ENCODE measurements around the gene NYNRIN. TPM values are rescaled to one million over a fixed set of nuclear protein-coding genes. Genes with fewer than 3 reads are reported as not detected.
A peak's percentile ranks its signal among the peaks of the same experiment; 100 is the strongest.

The NYNRIN gene
- total and polyA plus RNA-seq, 2 of the 4 experiments (the other 2 are of a cell fraction), result 2.2 to 5.4 TPM

DNA sequence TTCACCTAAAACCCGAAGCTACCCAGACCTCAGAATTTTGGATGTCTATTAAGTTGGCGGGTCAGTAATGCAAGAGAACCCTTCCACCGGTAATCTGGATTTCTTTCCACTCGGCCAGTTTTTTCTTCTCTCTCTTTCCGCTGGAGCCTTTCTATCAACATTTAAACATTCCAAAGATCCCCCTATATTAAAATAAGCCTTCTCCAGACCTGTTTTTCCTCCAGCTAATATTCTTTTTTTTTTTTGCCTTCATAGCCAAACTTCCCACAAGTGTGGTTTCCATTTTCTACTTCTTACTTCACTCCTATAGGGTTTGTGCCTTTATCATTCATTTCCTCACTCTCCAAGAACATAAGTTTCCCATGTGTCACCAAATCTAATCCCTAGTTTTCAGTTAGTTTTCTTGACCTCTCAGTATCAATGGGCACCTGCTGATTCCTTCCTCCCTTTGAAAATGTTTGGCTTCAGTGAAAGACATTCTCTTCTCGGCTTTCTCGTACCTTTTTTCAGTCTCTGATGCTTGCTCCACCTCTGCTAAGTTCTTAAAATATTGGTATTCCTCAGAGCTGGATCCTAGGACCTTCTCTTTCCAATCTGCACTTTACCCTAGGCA, 44.4 kb downstream of the NYNRIN start:
- Histone ChIP-seq H2BK120ac (ENCODE audit: low read depth, low read length) (no peak overlapping the region), H3K36me3 (ENCODE audit: control insufficient read depth, insufficient read depth, low read length) (peaks cover 24% of the 10 kb centered on the region), H3K4me1 (ENCODE audit: control insufficient read depth, insufficient read depth, low read length) (peaks cover 2% of the 10 kb centered on the region), H4K8ac (ENCODE audit: low read depth in 2 of 2, low read length in 2 of 2) (peak overlapping the region; percentile 78 to 94), H3K27me3 (ENCODE audit: control insufficient read depth, insufficient read depth, low read length) (no peaks in the 10 kb centered on the region), H3K9me3 (ENCODE audit: control insufficient read depth, insufficient read depth, low read length) (no peaks in the 10 kb centered on the region), H3K14ac (replicated peaks; ENCODE audit: low read depth, low read length) (peak overlapping the region; percentile 89), H2AK9ac (replicated peaks; ENCODE audit: low read depth, low read length, poor library complexity) (peak overlapping the region; percentile 97), H2BK5ac (ENCODE audit: low read depth, low read length, poor library complexity, severe bottlenecking) (peak overlapping the region; percentile 79), H3K23ac (ENCODE audit: low read depth, low read length) (peak overlapping the region; percentile 70; the same call in 1 of the 2 replicates), H3K56ac (ENCODE audit: extremely low read depth, insufficient read depth, low read length) (peak overlapping the region; percentile 85), H3K4me3 (ENCODE audit: insufficient read depth, low read depth, low read length) (peak overlapping the region; percentile 52), H4K91ac (ENCODE audit: insufficient read depth, low read depth, low read length) (peak overlapping the region; percentile 57; the same call in 1 of the 2 replicates), H3K4ac (ENCODE audit: low read depth, low read length) (peak overlapping the region; percentile 72), H2BK20ac (ENCODE audit: low read depth, low read length) (no peak overlapping the region), H3K9me1 (ENCODE audit: insufficient read depth, low read length) (no peaks in the 10 kb centered on the region), H3K9ac (ENCODE audit: low read depth, low read length) (peak overlapping the region; percentile 77), H3K4me2 (ENCODE audit: low read depth, low read length) (peak overlapping the region; percentile 96; the same call in 1 of the 2 replicates), H4K5ac (ENCODE audit: low read depth, low read length) (peak overlapping the region; percentile 81), H2BK15ac (ENCODE audit: low read depth, low read length) (no peak overlapping the region), H3K79me1 (ENCODE audit: low read depth in 1 of 2, low read length in 2 of 2) (peaks cover 13 to 36% of the 10 kb centered on the region in 2 experiments; a peak in 3 of 4 replicates), H3K18ac (ENCODE audit: low read depth, low read length) (no peak overlapping the region), H2AK5ac (ENCODE audit: low read depth, low read length) (no peak overlapping the region), H4K20me1 (ENCODE audit: insufficient read depth, low read length) (peaks cover 6% of the 10 kb centered on the region; the same call in 1 of the 2 replicates), H2AFZ (replicated peaks; ENCODE audit: low read length, poor library complexity) (peak overlapping the region; percentile 85), H3K27ac (ENCODE audit: insufficient read depth, low read length) (peak overlapping the region; percentile 47)
- ATAC-seq (ENCODE audit: low read depth), result no peak
- ChIA-PET POLR2A (ENCODE audit: unreplicated experiment) (no interaction called here), CTCF (interaction anchor here (0.5 to 0.8 kb wide), 3 partner anchors 11 to 298 kb away, joined by 3 read pairs; no protein-coding TSS in a partner anchor)
- BruUV-seq (replicated peaks), result TSS peak; percentile 72
- DNase-seq, result no peak
- WGBS, 2 experiments (ENCODE audit: extremely low coverage in 2 of 2, insufficient read length in 1 of 2), result 0% methylated on average over 1 of the region's 7 CpGs; no CpG with 5 or more reads in 1 of the 2 experiments
- dilution Hi-C loops (cut with HindIII; ENCODE audit: low sequenced_read_pairs, unreplicated experiment) (no loop called here), in situ Hi-C loops (cut with MboI; ENCODE audit: low sequenced_read_pairs) (loop anchor here (25.0 kb wide), 1 partner anchor 1131 kb away; the partner anchor contains the start of genes BCL2L2, PABPN1 and PPP1R3E), intact Hi-C loops (cut with micrococcal nuclease) (no loop called here)
- TF ChIP-seq, protein P1, sequence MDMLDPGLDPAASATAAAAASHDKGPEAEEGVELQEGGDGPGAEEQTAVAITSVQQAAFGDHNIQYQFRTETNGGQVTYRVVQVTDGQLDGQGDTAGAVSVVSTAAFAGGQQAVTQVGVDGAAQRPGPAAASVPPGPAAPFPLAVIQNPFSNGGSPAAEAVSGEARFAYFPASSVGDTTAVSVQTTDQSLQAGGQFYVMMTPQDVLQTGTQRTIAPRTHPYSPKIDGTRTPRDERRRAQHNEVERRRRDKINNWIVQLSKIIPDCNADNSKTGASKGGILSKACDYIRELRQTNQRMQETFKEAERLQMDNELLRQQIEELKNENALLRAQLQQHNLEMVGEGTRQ (IDR thresholded peaks at IDR 0.05; ENCODE audit: low read depth, low read length), result no peak
- TF ChIP-seq RAD21 (IDR thresholded peaks at IDR 0.05; ENCODE audit: low read length) (no peak), CEBPB (IDR thresholded peaks at IDR 0.05; ENCODE audit: low read depth, low read length) (no peak), MXI1 (IDR thresholded peaks at IDR 0.05; ENCODE audit: borderline replicate concordance, low read depth, low read length) (no peak), NFE2L2 (IDR thresholded peaks at IDR 0.05; ENCODE audit: low read depth, low read length) (no peak)
- TF ChIP-seq, protein P2, sequence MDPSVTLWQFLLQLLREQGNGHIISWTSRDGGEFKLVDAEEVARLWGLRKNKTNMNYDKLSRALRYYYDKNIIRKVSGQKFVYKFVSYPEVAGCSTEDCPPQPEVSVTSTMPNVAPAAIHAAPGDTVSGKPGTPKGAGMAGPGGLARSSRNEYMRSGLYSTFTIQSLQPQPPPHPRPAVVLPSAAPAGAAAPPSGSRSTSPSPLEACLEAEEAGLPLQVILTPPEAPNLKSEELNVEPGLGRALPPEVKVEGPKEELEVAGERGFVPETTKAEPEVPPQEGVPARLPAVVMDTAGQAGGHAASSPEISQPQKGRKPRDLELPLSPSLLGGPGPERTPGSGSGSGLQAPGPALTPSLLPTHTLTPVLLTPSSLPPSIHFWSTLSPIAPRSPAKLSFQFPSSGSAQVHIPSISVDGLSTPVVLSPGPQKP (IDR thresholded peaks at IDR 0.05; ENCODE audit: borderline replicate concordance, low read depth, low read length), result no peak

All from IMR-90 (cell line).